ENCODE results near the gene PDCD5.
A peak's percentile ranks its signal among the peaks of the same experiment; 100 is the strongest.
"Not testable (repeated sequence)": the region's sequence is repeated elsewhere in the genome, so short reads cannot be mapped to it uniquely, and the experiment has no call there.

Gene PDCD5

GRCh38 chr19:32581705-32582179 lies 752 bp downstream of the PDCD5 start:
- no peak for TF ChIP-seq EZH2phosphoT487 (IDR thresholded peaks at IDR 0.05; ENCODE audit: low read depth)
- 0 out of 2 replicates have a peak, but pooled peaks cover 4% of the 10 kb centered on the region for H4K20me1 ChIP-seq (ENCODE audit: insufficient read depth, low read length)
- H3K4me1 ChIP-seq (ENCODE audit: low read length): peaks cover 11% of the 10 kb centered on the region
- no peak overlapping the region; the same call in 1 of the 2 replicates for H2AFZ ChIP-seq (ENCODE audit: low read depth, low read length)
- peak overlapping the region; percentile 87 for H3K4me3 ChIP-seq (ENCODE audit: low read length)
- H3K27me3 ChIP-seq (ENCODE audit: low read depth, low read length): peaks cover 5% of the 10 kb centered on the region; the same call in 1 of the 2 replicates
- no peaks in the 10 kb centered on the region for H3K9me3 ChIP-seq (ENCODE audit: insufficient read depth, low read length)
- peaks cover 37% of the 10 kb centered on the region for H3K79me2 ChIP-seq (ENCODE audit: low read length)
- peak overlapping the region; percentile 37 for H3K27ac ChIP-seq (ENCODE audit: low read length)
- peaks cover 39% of the 10 kb centered on the region for H3K36me3 ChIP-seq (replicated peaks; ENCODE audit: low read depth, low read length)
- H3K9ac ChIP-seq (ENCODE audit: low read length): peak overlapping the region; percentile 90
- H3K4me2 ChIP-seq (ENCODE audit: low read length): peak overlapping the region; percentile 75

- not testable (repeated sequence) for H3K27ac ChIP-seq (ENCODE audit: low read length); H2AFZ ChIP-seq (ENCODE audit: low read depth, low read length); H3K9me3 ChIP-seq (ENCODE audit: insufficient read depth, low read length); H3K27me3 ChIP-seq (ENCODE audit: low read depth, low read length); H3K9ac ChIP-seq (ENCODE audit: low read length); H3K4me3 ChIP-seq (ENCODE audit: low read length); H3K4me2 ChIP-seq (ENCODE audit: low read length); H3K4me1 ChIP-seq (ENCODE audit: low read length); H4K20me1 ChIP-seq (ENCODE audit: insufficient read depth, low read length)
- Histone ChIP-seq H3K36me3 (replicated peaks; ENCODE audit: low read depth, low read length) (peaks cover 38% of the 10 kb centered on the region), H3K79me2 (ENCODE audit: low read length) (peaks cover 17% of the 10 kb centered on the region)
Measured at GRCh38 chr19:32587747-32588504, 6.9 kb downstream of the PDCD5 start.

GRCh38 chr19:32594021-32594420 lies 13.0 kb downstream of the PDCD5 start:
- H3K27me3 ChIP-seq (ENCODE audit: low read depth, low read length): no peaks in the 10 kb centered on the region
- no peaks in the 10 kb centered on the region for H4K20me1 ChIP-seq (ENCODE audit: insufficient read depth, low read length)
- H3K9me3 ChIP-seq (ENCODE audit: insufficient read depth, low read length): no peaks in the 10 kb centered on the region
- H3K4me2 ChIP-seq (ENCODE audit: low read length): no peak overlapping the region
- no peak overlapping the region for H3K9ac ChIP-seq (ENCODE audit: low read length)
- TF ChIP-seq CTCF (IDR thresholded peaks at IDR 0.05; ENCODE audit: low read depth, low read length) (no peak), EZH2phosphoT487 (IDR thresholded peaks at IDR 0.05; ENCODE audit: low read depth) (no peak)
- H3K4me1 ChIP-seq (ENCODE audit: low read length): no peaks in the 10 kb centered on the region
- no peak overlapping the region for H3K27ac ChIP-seq (ENCODE audit: low read length)
- peaks cover 50% of the 10 kb centered on the region for H3K36me3 ChIP-seq (replicated peaks; ENCODE audit: low read depth, low read length)
- H2AFZ ChIP-seq (ENCODE audit: low read depth, low read length): no peak overlapping the region
- H3K79me2 ChIP-seq (ENCODE audit: low read length): no peaks in the 10 kb centered on the region
- H3K4me3 ChIP-seq (ENCODE audit: low read length): no peak overlapping the region

- TF ChIP-seq CTCF (IDR thresholded peaks at IDR 0.05; ENCODE audit: low read depth, low read length) (no peak), EZH2phosphoT487 (IDR thresholded peaks at IDR 0.05; ENCODE audit: low read depth) (no peak)
- H3K27me3 ChIP-seq (ENCODE audit: low read depth, low read length): no peaks in the 10 kb centered on the region
- H3K27ac ChIP-seq (ENCODE audit: low read length): no peak overlapping the region
- peaks cover 56% of the 10 kb centered on the region for H3K36me3 ChIP-seq (replicated peaks; ENCODE audit: low read depth, low read length)
- no peak overlapping the region for H3K4me2 ChIP-seq (ENCODE audit: low read length)
- no peak overlapping the region for H2AFZ ChIP-seq (ENCODE audit: low read depth, low read length)
- no peaks in the 10 kb centered on the region for H3K4me1 ChIP-seq (ENCODE audit: low read length)
- no peak overlapping the region for H3K4me3 ChIP-seq (ENCODE audit: low read length)
- no peak overlapping the region for H3K9ac ChIP-seq (ENCODE audit: low read length)
- H3K79me2 ChIP-seq (ENCODE audit: low read length): no peaks in the 10 kb centered on the region
- no peaks in the 10 kb centered on the region for H4K20me1 ChIP-seq (ENCODE audit: insufficient read depth, low read length)
- no peaks in the 10 kb centered on the region for H3K9me3 ChIP-seq (ENCODE audit: insufficient read depth, low read length)
Measured at GRCh38 chr19:32595491-32595890, 14.5 kb downstream of the PDCD5 start.

- no peaks in the 10 kb centered on the region for H3K4me1 ChIP-seq (ENCODE audit: low read length)
- H2AFZ ChIP-seq (ENCODE audit: low read depth, low read length): no peak overlapping the region
- H3K27me3 ChIP-seq (ENCODE audit: low read depth, low read length): no peaks in the 10 kb centered on the region
- H3K27ac ChIP-seq (ENCODE audit: low read length): no peak overlapping the region
- H3K79me2 ChIP-seq (ENCODE audit: low read length): no peaks in the 10 kb centered on the region
- no peak overlapping the region for H3K4me3 ChIP-seq (ENCODE audit: low read length)
- H3K9ac ChIP-seq (ENCODE audit: low read length): no peak overlapping the region
- peaks cover 63% of the 10 kb centered on the region for H3K36me3 ChIP-seq (replicated peaks; ENCODE audit: low read depth, low read length)
- TF ChIP-seq CTCF (IDR thresholded peaks at IDR 0.05; ENCODE audit: low read depth, low read length) (no peak), EZH2phosphoT487 (IDR thresholded peaks at IDR 0.05; ENCODE audit: low read depth) (no peak)
- H3K9me3 ChIP-seq (ENCODE audit: insufficient read depth, low read length): no peaks in the 10 kb centered on the region
- H3K4me2 ChIP-seq (ENCODE audit: low read length): no peak overlapping the region
- H4K20me1 ChIP-seq (ENCODE audit: insufficient read depth, low read length): no peaks in the 10 kb centered on the region
Measured at GRCh38 chr19:32598022-32598421, 17.0 kb downstream of the PDCD5 start.

All from OCI-LY3 (cell line).